ENCODE data around the gene ZFP64.

DNA sequence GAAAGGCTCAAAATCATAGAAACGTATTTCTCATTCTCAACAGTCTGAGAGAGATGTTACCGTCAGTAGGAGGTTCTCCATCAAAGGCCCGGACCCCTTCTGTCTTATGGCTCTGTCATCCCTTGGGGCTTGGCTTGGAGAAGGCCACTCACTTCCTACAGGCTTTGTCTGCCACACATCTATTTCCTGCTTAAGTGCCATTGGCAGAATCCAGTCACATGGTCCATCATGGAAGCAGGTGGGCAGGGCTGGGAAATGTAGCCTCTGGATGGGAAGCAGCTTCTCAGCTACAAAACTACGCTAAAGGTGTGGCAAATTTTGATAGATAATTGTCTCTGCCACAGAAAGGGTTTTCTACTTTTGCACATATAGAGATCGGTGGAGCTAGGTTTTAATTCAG, 12.6 kb upstream of the ZFP64 start:
- TF ChIP-seq CTCF (IDR thresholded peaks at IDR 0.05) (no peak), POLR2A (IDR thresholded peaks at IDR 0.05) (no peak)

All from thyroid gland (tissue), 4 donors.